Activated CD4-positive, alpha-beta T cell treated with anti-CD3 and anti-CD28 coated beads, Interleukin-2, Interleukin-6, amounts not matched to agents 100 ng/mL and 50 ng/mL, durations not matched to agents 16 hours and 8 hours (primary cell): ENCODE data around the gene HEATR5A.
"Not testable (repeated sequence)": the region's sequence is repeated elsewhere in the genome, so short reads cannot be mapped to it uniquely, and the experiment has no call there.

Source experiments
- DNase-seq: peaks from one replicate; pipeline ENCODE4 v3.0.0-alpha.2; 2020

Gene HEATR5A

GRCh38 chr14:31278883-31279282, 141.5 kb downstream of the HEATR5A start:
- no peak for DNase-seq

- no peak for DNase-seq
These were observed 143.3 kb downstream of the HEATR5A start for GRCh38 chr14:31277085-31277484.

GRCh38 chr14:31276417-31276816, 143.9 kb downstream of the HEATR5A start:
- not testable (repeated sequence) for DNase-seq

- DNase-seq: no peak
These were observed 144.6 kb downstream of the HEATR5A start for GRCh38 chr14:31275731-31276130.

GRCh38 chr14:31271648-31272047, 148.7 kb downstream of the HEATR5A start:
- DNase-seq: no peak

- peak; percentile 40 for DNase-seq
These were observed 150.1 kb downstream of the HEATR5A start for GRCh38 chr14:31270196-31270772.

GRCh38 chr14:31269634-31270195, 150.6 kb downstream of the HEATR5A start:
- DNase-seq: no peak

- DNase-seq: no peak
These were observed 152.1 kb downstream of the HEATR5A start for GRCh38 chr14:31268216-31268615.

GRCh38 chr14:31266437-31267331, 153.7 kb downstream of the HEATR5A start:
- no peak for DNase-seq

GRCh38 chr14:31265701-31266398, 154.5 kb downstream of the HEATR5A start:
- DNase-seq: no peak

GRCh38 chr14:31263485-31264133, 156.7 kb downstream of the HEATR5A start:
- DNase-seq: no peak

- no peak for DNase-seq
These were observed 158.3 kb downstream of the HEATR5A start for GRCh38 chr14:31261859-31262731.

- DNase-seq: no peak
These were observed 158.9 kb downstream of the HEATR5A start for GRCh38 chr14:31261523-31261858.

- not testable (repeated sequence) for DNase-seq
These were observed 161.3 kb downstream of the HEATR5A start for GRCh38 chr14:31259040-31259435.

GRCh38 chr14:31258427-31259039, 161.8 kb downstream of the HEATR5A start:
- no peak for DNase-seq

- DNase-seq: not testable (repeated sequence)
These were observed 162.6 kb downstream of the HEATR5A start for GRCh38 chr14:31257554-31258426.

- DNase-seq: no peak
These were observed 163.2 kb downstream of the HEATR5A start for GRCh38 chr14:31257244-31257553.

GRCh38 chr14:31256534-31257243, 163.7 kb downstream of the HEATR5A start:
- DNase-seq: no peak

- not testable (repeated sequence) for DNase-seq
These were observed 164.4 kb downstream of the HEATR5A start for GRCh38 chr14:31255918-31256317.

GRCh38 chr14:31255286-31255685, 165.1 kb downstream of the HEATR5A start:
- no peak for DNase-seq
